Motor neuron (in vitro differentiated cells): ENCODE data around the gene RCL1. TPM values are rescaled to one million over a fixed set of nuclear protein-coding genes. Genes with fewer than 3 reads are reported as not detected.
A peak's percentile ranks its signal among the peaks of the same experiment; 100 is the strongest.

ENCODE experiments used
- ATAC-seq, 8 experiments: fragments of 200-7000 bp; cut with Tn5 transposase; replicated peaks in 6 of 8; 2 replicates each; pipeline ENCODE4 v1.8.0; 2021; ENCODE audit warnings: mild to moderate bottlenecking in 8 of 8, moderate library complexity in 8 of 8
- H3K27ac ChIP-seq, 2 donors: fragments of 250-450 bp; sonication (Bioruptor Pico); 2 replicates each; pipeline ENCODE4 v1.9.0; 2021; ENCODE audit warnings: antibody characterized with exemption in 2 of 2, mild to moderate bottlenecking in 2 of 2, moderate library complexity in 1 of 2
- H3K4me1 ChIP-seq, 2 donors: fragments of 250-450 bp; sonication (Bioruptor Pico); replicated peaks in 1 of 2; 2 replicates each; pipeline ENCODE4 v1.6.1; 2021; ENCODE audit warnings: antibody characterized with exemption in 2 of 2, mild to moderate bottlenecking in 2 of 2, moderate library complexity in 1 of 2
- H3K4me3 ChIP-seq, 5 donors: fragments of 250-450 bp; sonication (Bioruptor Pico); 2 replicates each; pipeline ENCODE4 v1.9.0; 2021; ENCODE audit warnings: antibody characterized with exemption in 5 of 5, mild to moderate bottlenecking in 5 of 5, moderate library complexity in 4 of 5
- WGBS, 10 experiments: fragments of 450-650 bp; shearing (Covaris generic); methylation state at CpG; one replicate each; pipeline ENCODE4 v1.0.0; 2022; 5-methylcytosine and 5-hydroxymethylcytosine counted together
- in situ Hi-C, 9 experiments: fragments of 400-800 bp; cut with MboI; loops; one replicate each; pipeline ENCODE4 v1.15.0; 2021; ENCODE audit warnings: low sequenced_read_pairs in 9 of 9, low pct_unique_long_range_greater_than_20kb in 2 of 9; ENCODE audit not compliant: unreplicated experiment in 9 of 9
- total RNA-seq, 8 experiments: library from RNA; unstranded; fragments of 300-600 nt; gene quantifications; 2 replicates each; pipeline versions ENCODE4 v1.2.3 to v1.2.4, GENCODE V29; 2022

Gene RCL1
- total RNA-seq, 8 experiments from 2014 or later = 10.3 to 27.7 (median 18.6) TPM

GRCh38 chr9:4840018-4840417 is 47.3 kb downstream of the RCL1 start:
- 90 to 100% (median 100%) methylated on average over 1 to 3 of the region's 4 CpGs for WGBS, 10 experiments
- Histone ChIP-seq H3K27ac (no peak overlapping the region), H3K4me3 (no peak overlapping the region), H3K4me1 (no peaks in the 10 kb centered on the region)
- ATAC-seq = no peak
- in situ Hi-C loops = no loop called here

GRCh38 chr9:4842213-4842612 is 49.5 kb downstream of the RCL1 start:
- in situ Hi-C loops = no loop called here
- ATAC-seq = no peak
- WGBS, 10 experiments = 92 to 100% (median 100%) methylated on average over 1 to 2 of the region's 2 CpGs; no CpG with 5 or more reads in 3 of the 10 experiments
- no peaks in the 10 kb centered on the region for H3K4me1 ChIP-seq
- no peak overlapping the region for H3K4me3 ChIP-seq
- H3K27ac ChIP-seq = no peak overlapping the region

- in situ Hi-C loops = no loop called here
- Histone ChIP-seq H3K27ac (no peak overlapping the region), H3K4me3 (no peak overlapping the region), H3K4me1 (no peaks in the 10 kb centered on the region)
- WGBS, 10 experiments = 60 to 100% (median 94%) methylated on average over 1 to 4 of the region's 4 CpGs; no CpG with 5 or more reads in 4 of the 10 experiments
- no peak for ATAC-seq
Measured at GRCh38 chr9:4842734-4843133, 50.0 kb downstream of the RCL1 start.

- no peaks in the 10 kb centered on the region for H3K4me1 ChIP-seq
- 50 to 100% (median 94%) methylated on average over 2 to 8 of the region's 9 CpGs for WGBS, 10 experiments
- no peak for ATAC-seq
- H3K4me3 ChIP-seq = no peak overlapping the region
- in situ Hi-C loops = no loop called here
- no peak overlapping the region for H3K27ac ChIP-seq
Measured at GRCh38 chr9:4844056-4844838, 51.5 kb downstream of the RCL1 start.

- Histone ChIP-seq H3K4me3 (no peak overlapping the region), H3K27ac (no peak overlapping the region), H3K4me1 (no peaks in the 10 kb centered on the region)
- 87 to 100% (median 93%) methylated on average over 2 to 5 of the region's 5 CpGs; no CpG with 5 or more reads in 1 of the 10 experiments for WGBS, 10 experiments
- in situ Hi-C loops = no loop called here
- ATAC-seq = no peak
Measured at GRCh38 chr9:4849369-4849768, 56.6 kb downstream of the RCL1 start.

GRCh38 chr9:4850603-4851310 is 58.0 kb downstream of the RCL1 start:
- 42 to 100% (median 83%) methylated on average over 2 to 9 of the region's 9 CpGs; no CpG with 5 or more reads in 1 of the 10 experiments for WGBS, 10 experiments
- Histone ChIP-seq H3K27ac (no peak overlapping the region), H3K4me3 (no peak overlapping the region), H3K4me1 (no peaks in the 10 kb centered on the region)
- in situ Hi-C loops = no loop called here
- ATAC-seq = peak in 3 of 8 experiments; percentile 29 to 94 (median 86)

GRCh38 chr9:4852419-4852818 is 59.7 kb downstream of the RCL1 start:
- 82 to 100% (median 100%) methylated on average over 1 to 3 of the region's 6 CpGs; no CpG with 5 or more reads in 2 of the 10 experiments for WGBS, 10 experiments
- no peak for ATAC-seq
- no peak overlapping the region for H3K27ac ChIP-seq
- H3K4me1 ChIP-seq = no peaks in the 10 kb centered on the region
- H3K4me3 ChIP-seq = no peak overlapping the region
- in situ Hi-C loops = no loop called here

GRCh38 chr9:4854265-4854590 is 61.5 kb downstream of the RCL1 start:
- in situ Hi-C loops = no loop called here
- Histone ChIP-seq H3K27ac (no peak overlapping the region), H3K4me3 (no peak overlapping the region), H3K4me1 (no peaks in the 10 kb centered on the region)
- no peak for ATAC-seq
- 100% methylated on average over 1 of the region's 1 CpG; no CpG with 5 or more reads in 8 of the 10 experiments for WGBS, 10 experiments

GRCh38 chr9:4855841-4856240 is 63.1 kb downstream of the RCL1 start:
- no peak for ATAC-seq
- in situ Hi-C loops = no loop called here
- H3K27ac ChIP-seq = no peak overlapping the region

GRCh38 chr9:4857163-4857810 is 64.5 kb downstream of the RCL1 start:
- ATAC-seq = peak in 3 of 8 experiments; percentile 79 to 84 (median 83)
- in situ Hi-C loops = no loop called here
- Histone ChIP-seq H3K4me3 (no peak overlapping the region), H3K27ac (no peak overlapping the region), H3K4me1 (no peaks in the 10 kb centered on the region)
- 2 to 90% (median 61%) methylated on average over 2 to 8 of the region's 8 CpGs for WGBS, 10 experiments

More at GRCh38 chr9:4855841-4856240, 63.1 kb downstream of the RCL1 start:
- Histone ChIP-seq H3K4me3 (no peak overlapping the region), H3K4me1 (no peaks in the 10 kb centered on the region)
- 8 to 100% (median 80%) methylated on average over 1 to 2 of the region's 2 CpGs; no CpG with 5 or more reads in 5 of the 10 experiments for WGBS, 10 experiments

- Histone ChIP-seq H3K4me3 (no peak overlapping the region), H3K27ac (no peak overlapping the region), H3K4me1 (no peaks in the 10 kb centered on the region)
- no peak for ATAC-seq
- in situ Hi-C loops = no loop called here
- 80 to 100% (median 95%) methylated on average over 2 to 6 of the region's 6 CpGs; no CpG with 5 or more reads in 3 of the 10 experiments for WGBS, 10 experiments
Measured at GRCh38 chr9:4859035-4859434, 66.3 kb downstream of the RCL1 start.

- H3K4me1 ChIP-seq = no peaks in the 10 kb centered on the region
- no peak overlapping the region for H3K27ac ChIP-seq
- no peak overlapping the region for H3K4me3 ChIP-seq
- no peak for ATAC-seq
- 0 to 60% (median 50%) methylated on average over 1 to 2 of the region's 2 CpGs; no CpG with 5 or more reads in 5 of the 10 experiments for WGBS, 10 experiments
- in situ Hi-C loops = no loop called here
Measured at GRCh38 chr9:4860383-4860782, 67.6 kb downstream of the RCL1 start.

GRCh38 chr9:4861145-4861544 is 68.4 kb downstream of the RCL1 start:
- H3K4me3 ChIP-seq = no peak overlapping the region
- H3K4me1 ChIP-seq = no peaks in the 10 kb centered on the region
- in situ Hi-C loops = no loop called here
- WGBS, 10 experiments = 20 to 100% (median 72%) methylated on average over 1 to 2 of the region's 2 CpGs; no CpG with 5 or more reads in 2 of the 10 experiments
- ATAC-seq = peak in 2 of 8 experiments; percentile 30 to 60
- H3K27ac ChIP-seq = no peak overlapping the region
